RWPE1 (cell line): ENCODE measurements around the gene KDM5D.

Source experiments
- CTCF ChIA-PET: fragments of 350-600 bp; sonication (Branson Sonifier 250); formaldehyde crosslinking; extraction: SDS; loops from one replicate; lab custom pipeline; 2021; lab: Yijun Ruan, JAX
- POLR2A ChIA-PET: fragments of 400-600 bp; formaldehyde crosslinking; extraction: SDS; loops from one replicate; lab custom pipeline; 2020; ENCODE audit warnings: antibody characterized with exemption; ENCODE audit not compliant: low non-redundant PET; lab: Yijun Ruan, JAX
- DNase-seq: peaks from one replicate; pipeline ENCODE4 v3.0.0; 2012; ENCODE audit warnings: low spot score
- H3K27ac ChIP-seq: fragments of 450-650 bp; 2 replicates; pipeline ENCODE4 v1.5.1; 2017
- CTCF ChIP-seq: fragments of 450-650 bp; conservative IDR thresholded peaks from 2 replicates; pipeline ENCODE4 v1.5.1; 2017; ENCODE audit warnings: low read depth, mild to moderate bottlenecking

Gene KDM5D

GRCh38 chrY:19717146-19717545, 27.4 kb downstream of the KDM5D start:
- ChIA-PET CTCF (no interaction called here), POLR2A (no interaction called here)
- no peak for DNase-seq
- no peak overlapping the region for H3K27ac ChIP-seq
- TF ChIP-seq CTCF: no peak

GRCh38 chrY:19715226-19715625, 29.3 kb downstream of the KDM5D start:
- POLR2A ChIA-PET: no interaction called here
- no peak for DNase-seq
- CTCF ChIA-PET: no interaction called here
- no peak overlapping the region for H3K27ac ChIP-seq
- TF ChIP-seq CTCF: no peak

GRCh38 chrY:19713430-19713829, 31.1 kb downstream of the KDM5D start:
- ChIA-PET CTCF (no interaction called here), POLR2A (no interaction called here)
- DNase-seq: no peak
- no peak for TF ChIP-seq CTCF
- no peak overlapping the region for H3K27ac ChIP-seq

- TF ChIP-seq CTCF: no peak
- no peak for DNase-seq
- H3K27ac ChIP-seq: no peak overlapping the region
- ChIA-PET POLR2A (no interaction called here), CTCF (no interaction called here)
Measured at GRCh38 chrY:19706273-19706672, 38.3 kb downstream of the KDM5D start.

GRCh38 chrY:19698495-19698894, 46.0 kb downstream of the KDM5D start:
- ChIA-PET CTCF (no interaction called here), POLR2A (no interaction called here)
- no peak overlapping the region for H3K27ac ChIP-seq
- DNase-seq: no peak
- TF ChIP-seq CTCF: no peak

GRCh38 chrY:19680821-19681220, 63.7 kb downstream of the KDM5D start:
- no peak overlapping the region for H3K27ac ChIP-seq
- ChIA-PET CTCF (no interaction called here), POLR2A (no interaction called here)
- no peak for TF ChIP-seq CTCF
- no peak for DNase-seq
